Erythroblast (primary cell): ENCODE measurements around the gene DNAI1.

ENCODE experiments used
- GATA1 ChIP-seq: IDR thresholded peaks from 2 replicates; pipeline ENCODE4 v1.6.1; 2011; ENCODE audit warnings: low read depth, mild to moderate bottlenecking, control low read depth, low read length, moderate library complexity
- POLR2A ChIP-seq: IDR thresholded peaks from 2 replicates; pipeline ENCODE4 v1.6.1; 2011; ENCODE audit warnings: mild to moderate bottlenecking, low read length

- TF ChIP-seq POLR2A (no peak), GATA1 (no peak)
Observed at GRCh38 chr9:34484678-34485077, 26.1 kb downstream of the DNAI1 start.
